Left ventricle myocardium inferior (tissue), 1 donor: ENCODE data around the gene VGF. TPM values are rescaled to one million over a fixed set of nuclear protein-coding genes. Genes with fewer than 3 reads are reported as not detected.
"Not testable (repeated sequence)": the region's sequence is repeated elsewhere in the genome, so short reads cannot be mapped to it uniquely, and the experiment has no call there.

Experiments used
- DNase-seq: peaks from one replicate; pipeline ENCODE4 v3.0.0-alpha.2; 2020
- H3K27ac ChIP-seq: fragments of 200-600 bp; replicated peaks from 2 replicates; pipeline ENCODE4 v1.8.0; 2021
- H3K27me3 ChIP-seq: fragments of 200-600 bp; 2 replicates; pipeline ENCODE4 v1.8.0; 2021; ENCODE audit warnings: low read depth
- H3K36me3 ChIP-seq: fragments of 200-600 bp; 2 replicates; pipeline ENCODE4 v1.8.0; 2021
- H3K4me1 ChIP-seq: fragments of 200-600 bp; 2 replicates; pipeline ENCODE4 v1.8.0; 2021
- H3K4me3 ChIP-seq: fragments of 200-600 bp; 2 replicates; pipeline ENCODE4 v1.8.0; 2021; ENCODE audit warnings: mild to moderate bottlenecking, moderate library complexity
- H3K9me3 ChIP-seq: fragments of 200-600 bp; replicated peaks from 2 replicates; pipeline ENCODE4 v1.8.0; 2021
- CTCF ChIP-seq: fragments of 200-600 bp; IDR thresholded peaks from 2 replicates; pipeline ENCODE4 v1.8.0; 2021; ENCODE audit warnings: antibody characterized with exemption, mild to moderate bottlenecking, borderline replicate concordance
- intact Hi-C: fragments of 100-400 bp; cut with micrococcal nuclease; formaldehyde crosslinking; loops from one replicate; pipeline ENCODE4 v1.11.0; 2022
- total RNA-seq: library from RNA; stranded (reverse); fragmentation: NEBNext Ultra II Directional; extraction: Animal tissue kit (Norgen Biotek cat#: 25700); gene quantifications from one replicate; pipeline ENCODE4 v1.2.1, GENCODE V29; 2021
- donor health status: DM: no; HTN: yes; CAD: no; lungs with severe emphysema.

The VGF gene
- total RNA-seq, 1 donor from 2014 or later, result not detected

DNA sequence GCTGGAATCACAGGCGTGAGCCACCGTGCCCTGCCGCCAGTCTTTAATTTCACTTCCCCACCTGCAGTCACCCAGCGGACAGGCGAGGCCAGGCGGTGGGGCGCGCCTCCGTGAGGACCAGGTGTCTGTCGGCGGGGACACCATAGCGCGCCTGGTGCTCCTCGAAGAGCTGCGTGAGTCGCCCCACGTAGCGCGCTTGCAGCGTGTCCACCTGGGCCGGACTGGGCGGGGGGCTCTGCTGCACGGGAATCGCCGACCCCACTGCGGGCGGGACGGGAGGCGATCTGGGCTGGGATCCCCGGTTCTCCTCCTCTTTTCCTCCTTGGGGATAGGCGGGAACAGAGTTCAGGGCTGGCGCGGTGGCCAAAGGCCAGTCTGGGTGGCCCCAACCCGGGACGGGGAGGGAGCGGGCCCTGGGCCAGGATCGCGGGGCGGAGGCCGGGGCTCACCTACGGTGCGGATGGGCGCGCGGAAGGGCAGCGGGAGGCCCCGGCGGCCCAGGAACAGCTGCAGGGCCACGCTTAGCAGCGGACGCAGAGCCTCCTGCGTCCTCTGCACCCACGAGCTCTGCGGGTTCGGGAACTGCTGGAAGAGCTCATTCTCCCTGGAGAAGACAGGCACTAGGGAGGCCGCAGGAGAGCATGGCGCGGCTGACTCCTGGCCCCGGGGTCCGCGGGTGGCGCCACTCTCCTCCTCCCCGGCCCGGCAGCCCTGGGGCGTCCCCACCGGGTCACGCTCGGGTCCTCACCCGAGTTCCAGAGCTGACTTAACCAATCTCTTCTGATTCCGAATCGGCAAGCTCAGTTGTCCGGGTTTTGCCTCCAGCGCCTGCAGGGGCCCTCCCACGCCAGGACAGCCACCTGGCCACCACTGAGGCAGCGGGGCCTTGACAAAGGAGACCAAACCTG, 36.6 kb upstream of the VGF start:
- H3K27ac ChIP-seq, result no peak overlapping the region
- no peak for TF ChIP-seq CTCF
- DNase-seq, result no peak
- peaks cover 10% of the 10 kb centered on the region for H3K4me1 ChIP-seq
- H3K36me3 ChIP-seq, result peaks cover 8% of the 10 kb centered on the region
- H3K27me3 ChIP-seq, result peaks cover 71% of the 10 kb centered on the region
- H3K4me3 ChIP-seq, result peak overlapping the region; percentile 42
- intact Hi-C loops, result no loop called here
- H3K9me3 ChIP-seq, result no peaks in the 10 kb centered on the region

GRCh38 chr7:101200862-101201599, 35.7 kb upstream of the VGF start, which contains the start of gene MOGAT3:
TSS of gene MOGAT3 (minus strand) at chr7:101201036. CDS start at chr7:101200854, 182 bp downstream.
- TF ChIP-seq CTCF, result no peak
- H3K27ac ChIP-seq, result no peak within 1 kb of the TSS
- peak within 1 kb of the TSS; percentile 42 for H3K4me3 ChIP-seq
- H3K27me3 ChIP-seq, result peaks cover 80% of the 10 kb centered on the region
- no peaks in the 10 kb centered on the region for H3K9me3 ChIP-seq
- H3K36me3 ChIP-seq, result peaks cover 4% of the 10 kb centered on the region
- intact Hi-C loops, result no loop called here
- H3K4me1 ChIP-seq, result peaks cover 10% of the 10 kb centered on the region
- DNase-seq, result no peak

DNA sequence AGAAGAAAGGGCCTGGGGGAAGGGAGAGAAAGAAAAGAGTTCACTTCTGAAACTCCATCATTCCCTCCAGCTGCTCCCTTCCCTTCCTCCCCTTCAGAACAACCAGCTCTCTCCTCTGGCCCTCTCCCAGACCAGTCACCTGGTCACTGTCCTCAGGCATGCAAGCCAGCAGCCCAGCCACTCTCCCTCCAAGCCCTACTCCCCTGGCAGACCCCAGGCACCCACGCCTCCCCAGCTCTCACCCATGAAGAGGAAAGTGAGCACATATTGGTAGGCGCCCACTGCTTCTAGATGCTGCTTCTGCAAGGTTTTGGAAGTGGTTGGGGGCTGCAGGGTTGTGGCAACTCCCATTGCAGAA, 35.1 kb upstream of the VGF start:
- no peak for TF ChIP-seq CTCF
- H3K4me1 ChIP-seq, result peaks cover 10% of the 10 kb centered on the region
- H3K9me3 ChIP-seq, result no peaks in the 10 kb centered on the region
- H3K4me3 ChIP-seq, result no peak overlapping the region
- no peaks in the 10 kb centered on the region for H3K36me3 ChIP-seq
- no peak for DNase-seq
- intact Hi-C loops, result no loop called here
- H3K27me3 ChIP-seq, result peaks cover 86% of the 10 kb centered on the region
- H3K27ac ChIP-seq, result no peak overlapping the region

- H3K4me3 ChIP-seq, DNase-seq, H3K36me3 ChIP-seq, H3K4me1 ChIP-seq, H3K9me3 ChIP-seq, intact Hi-C loops, H3K27ac ChIP-seq: not testable (repeated sequence)
- H3K27me3 ChIP-seq, result peaks cover 95% of the 10 kb centered on the region
Measured at GRCh38 chr7:101199522-101199921, 34.2 kb upstream of the VGF start.

GRCh38 chr7:101198476-101198875, 33.1 kb upstream of the VGF start:
- DNase-seq, result no peak
- intact Hi-C loops, result no loop called here
- Histone ChIP-seq H3K4me1 (peaks cover 10% of the 10 kb centered on the region), H3K27ac (no peak overlapping the region), H3K4me3 (no peak overlapping the region), H3K9me3 (no peaks in the 10 kb centered on the region), H3K27me3 (peaks cover 98% of the 10 kb centered on the region), H3K36me3 (no peaks in the 10 kb centered on the region)
- TF ChIP-seq CTCF, result no peak
